T-helper 2 cell (primary cell): Measurements from ENCODE around the gene PTPRB.

ENCODE experiments used
- DNase-seq, 5 experiments: peaks; one replicate each; pipeline versions ENCODE4 v3.0.0 to v3.0.0-alpha.2; 2012 to 2022

The PTPRB gene

GRCh38 chr12:70641691-70642090 lies 4.5 kb upstream of the PTPRB start:
- DNase-seq, result no peak

- no peak for DNase-seq
Measured at GRCh38 chr12:70640901-70641300, 3.7 kb upstream of the PTPRB start.

- DNase-seq, result no peak
Measured at GRCh38 chr12:70639535-70639934, 2.3 kb upstream of the PTPRB start.

GRCh38 chr12:70638639-70639360 lies 1.6 kb upstream of the PTPRB start:
- DNase-seq, result no peak

GRCh38 chr12:70635755-70636154 lies 1.5 kb downstream of the PTPRB start:
- DNase-seq, result no peak

GRCh38 chr12:70628701-70629480 lies 8.3 kb downstream of the PTPRB start:
- no peak for DNase-seq

- no peak for DNase-seq
Measured at GRCh38 chr12:70627677-70628076, 9.6 kb downstream of the PTPRB start.

- no peak for DNase-seq
Measured at GRCh38 chr12:70626180-70626579, 11.0 kb downstream of the PTPRB start.

- DNase-seq, result no peak
Measured at GRCh38 chr12:70619471-70620152, 17.6 kb downstream of the PTPRB start.

GRCh38 chr12:70618371-70618770 lies 18.9 kb downstream of the PTPRB start:
- no peak for DNase-seq

GRCh38 chr12:70617450-70617849 lies 19.8 kb downstream of the PTPRB start:
- no peak for DNase-seq

GRCh38 chr12:70615174-70615866 lies 21.9 kb downstream of the PTPRB start:
- no peak for DNase-seq

- peak in 1 of 5 experiments; percentile 9 for DNase-seq
Measured at GRCh38 chr12:70609739-70610491, 27.3 kb downstream of the PTPRB start.

GRCh38 chr12:70609203-70609602 lies 28.0 kb downstream of the PTPRB start:
- DNase-seq, result no peak

GRCh38 chr12:70608184-70608583 lies 29.0 kb downstream of the PTPRB start:
- no peak for DNase-seq

- no peak for DNase-seq
Measured at GRCh38 chr12:70607107-70607506, 30.1 kb downstream of the PTPRB start.

- DNase-seq, result no peak
Measured at GRCh38 chr12:70605976-70606375, 31.3 kb downstream of the PTPRB start.

- no peak for DNase-seq
Measured at GRCh38 chr12:70604662-70605061, 32.6 kb downstream of the PTPRB start.

- DNase-seq, result no peak
Measured at GRCh38 chr12:70603044-70603443, 34.2 kb downstream of the PTPRB start.

GRCh38 chr12:70598467-70599193 lies 38.6 kb downstream of the PTPRB start:
- DNase-seq, result no peak

- no peak for DNase-seq
Measured at GRCh38 chr12:70592664-70593063, 44.6 kb downstream of the PTPRB start.
